H1 (cell line): Measurements from ENCODE around the gene LTBP1. TPM values are rescaled to one million over a fixed set of nuclear protein-coding genes. Genes with fewer than 3 reads are reported as not detected.

Experiments used
- CTCF ChIA-PET: fragments of 300-600 bp; sonication (Branson Sonifier 250); formaldehyde crosslinking; loops from one replicate; lab custom pipeline; 2021; ENCODE audit not compliant: partially characterized antibody; lab: Charles Lee
- POLR2A ChIA-PET: fragments of 300-600 bp; sonication (Branson Sonifier 250); formaldehyde crosslinking; loops from one replicate; lab custom pipeline; 2021; ENCODE audit warnings: inconsistent platforms; ENCODE audit not compliant: partially characterized antibody; lab: Charles Lee
- DNase-seq, 2 experiments: peaks; one replicate each; pipeline versions ENCODE4 v3.0.0 to v3.0.0-alpha.2; 2010 to 2022; ENCODE audit warnings: low spot score in 2 of 2, low read depth in 1 of 2, mixed read lengths in 1 of 2
- FAIRE-seq: peaks from 2 replicates; lab custom pipeline; 2011; peaks lifted over from hg19 to GRCh38; lab: Jason Lieb, UNC
- H2AFZ ChIP-seq: 2 replicates; pipeline ENCODE4 v1.8.1; 2012; ENCODE audit warnings: low read length, inconsistent platforms
- H2AK5ac ChIP-seq: 2 replicates; pipeline ENCODE4 v1.6.1; 2013; ENCODE audit warnings: low read depth, low read length
- H2BK120ac ChIP-seq: replicated peaks from 2 replicates; pipeline ENCODE3; 2013; ENCODE audit warnings: low read depth, low read length, inconsistent platforms
- H2BK12ac ChIP-seq: 2 replicates; pipeline ENCODE4 v1.6.1; 2013; ENCODE audit warnings: low read depth, low read length
- H2BK15ac ChIP-seq: 2 replicates; pipeline ENCODE4 v1.6.1; 2013; ENCODE audit warnings: low read length
- H2BK20ac ChIP-seq: 2 replicates; pipeline ENCODE4 v1.6.1; 2013; ENCODE audit warnings: low read length
- H2BK5ac ChIP-seq: 2 replicates; pipeline ENCODE4 v1.6.1; 2013; ENCODE audit warnings: low read depth, low read length
- H3K14ac ChIP-seq: 2 replicates; pipeline ENCODE4 v1.6.1; 2013; ENCODE audit warnings: inconsistent platforms; ENCODE audit not compliant: insufficient read length
- H3K18ac ChIP-seq: 2 replicates; pipeline ENCODE4 v1.6.1; 2013; ENCODE audit warnings: low read length; ENCODE audit errors: extremely low read depth
- H3K23ac ChIP-seq: 2 replicates; pipeline ENCODE4 v1.6.1; 2013; ENCODE audit warnings: inconsistent platforms; ENCODE audit not compliant: insufficient read length
- H3K23me2 ChIP-seq: 2 replicates; pipeline ENCODE4 v1.6.1; 2013; ENCODE audit warnings: low read depth, low read length
- H3K27ac ChIP-seq: 2 replicates; pipeline ENCODE4 v1.6.1; 2011; ENCODE audit warnings: low read depth, low read length, inconsistent platforms
- H3K27me3 ChIP-seq, 4 experiments: replicated peaks in 1 of 4; 1 replicate in 1 of 4; 2 replicates in 3 of 4; pipeline versions ENCODE4 v1.6.1 to v1.8.1; 2011 to 2013; ENCODE audit warnings: low read length in 3 of 4, mild to moderate bottlenecking in 3 of 4, inconsistent platforms in 2 of 4, mixed read lengths in 2 of 4, moderate library complexity in 1 of 4; ENCODE audit not compliant: control insufficient read depth in 3 of 4, insufficient read depth in 3 of 4; ENCODE audit errors: extremely low read depth in 1 of 4
- H3K36me3 ChIP-seq, 4 experiments: 2 replicates each; pipeline versions ENCODE4 v1.6.1 to v1.8.1; 2011 to 2013; ENCODE audit warnings: mild to moderate bottlenecking in 4 of 4, low read length in 3 of 4, moderate library complexity in 2 of 4, control low read depth in 1 of 4, inconsistent platforms in 1 of 4; ENCODE audit not compliant: insufficient read depth in 4 of 4, control insufficient read depth in 2 of 4
- H3K4ac ChIP-seq: replicated peaks from 2 replicates; pipeline ENCODE3; 2013; ENCODE audit warnings: low read length, low read depth, mixed read lengths, inconsistent platforms; ENCODE audit not compliant: insufficient read length
- H3K4me1 ChIP-seq, 4 experiments: replicated peaks in 1 of 4; 1 replicate in 1 of 4; 2 replicates in 3 of 4; pipeline versions ENCODE4 v1.6.1 to v1.8.1; 2011 to 2013; ENCODE audit warnings: low read length in 3 of 4, inconsistent platforms in 2 of 4, mixed read lengths in 1 of 4; ENCODE audit not compliant: insufficient read depth in 4 of 4, control insufficient read depth in 3 of 4
- H3K4me2 ChIP-seq, 2 experiments: 2 replicates each; pipeline versions ENCODE4 v1.6.1 to v1.8.1; 2011 to 2013; ENCODE audit warnings: low read depth in 2 of 2, low read length in 2 of 2, control low read depth in 1 of 2, inconsistent platforms in 1 of 2, mild to moderate bottlenecking in 1 of 2; ENCODE audit not compliant: insufficient read depth in 1 of 2
- H3K4me3 ChIP-seq, 4 experiments: fragments of 200-600, 300-600 bp in 1 of 4; sonication (generic), shearing (Covaris generic), sonication (Bioruptor Twin) in 1 of 4; 2 replicates each; pipeline versions ENCODE4 v1.5.1 to v1.8.1; 2011 to 2016; ENCODE audit warnings: low read length in 4 of 4, low read depth in 3 of 4, control low read depth in 2 of 4, inconsistent platforms in 2 of 4, mild to moderate bottlenecking in 2 of 4, mixed read lengths in 1 of 4, moderate library complexity in 1 of 4; ENCODE audit not compliant: insufficient read depth in 2 of 4; ENCODE audit errors: extremely low read depth in 1 of 4
- H3K56ac ChIP-seq: replicated peaks from 2 replicates; pipeline ENCODE3; 2013; ENCODE audit warnings: low read depth, mild to moderate bottlenecking, mixed read lengths, low read length, inconsistent platforms; ENCODE audit not compliant: insufficient read length
- H3K79me1 ChIP-seq: 2 replicates; pipeline ENCODE4 v1.6.1; 2013; ENCODE audit warnings: low read depth, low read length, control low read depth
- H3K79me2 ChIP-seq, 2 experiments: 2 replicates each; pipeline versions ENCODE4 v1.6.1 to v1.8.1; 2012 to 2013; ENCODE audit warnings: low read length in 2 of 2, mild to moderate bottlenecking in 2 of 2, inconsistent platforms in 1 of 2; ENCODE audit not compliant: insufficient read depth in 2 of 2, control insufficient read depth in 1 of 2
- H3K9ac ChIP-seq, 4 experiments: replicated peaks in 1 of 4; 1 replicate in 1 of 4; 2 replicates in 3 of 4; pipeline versions ENCODE4 v1.6.1 to v1.8.1; 2011 to 2013; ENCODE audit warnings: low read depth in 3 of 4, low read length in 3 of 4, control low read depth in 2 of 4, mild to moderate bottlenecking in 2 of 4, moderate library complexity in 2 of 4, inconsistent platforms in 1 of 4; ENCODE audit errors: extremely low read depth in 1 of 4
- H3K9me3 ChIP-seq, 2 experiments: 2 replicates each; pipeline versions ENCODE4 v1.6.1 to v1.8.1; 2012 to 2013; ENCODE audit warnings: mild to moderate bottlenecking in 2 of 2, moderate library complexity in 2 of 2, control low read depth in 1 of 2, inconsistent platforms in 1 of 2, low read depth in 1 of 2, low read length in 1 of 2, mixed read lengths in 1 of 2; ENCODE audit not compliant: insufficient read depth in 2 of 2
- H4K20me1 ChIP-seq, 2 experiments: replicated peaks in 1 of 2; 2 replicates each; pipeline versions ENCODE3 to v1.8.1; 2011 to 2013; ENCODE audit warnings: inconsistent platforms in 2 of 2, low read length in 2 of 2, mild to moderate bottlenecking in 1 of 2; ENCODE audit not compliant: insufficient read depth in 2 of 2, control insufficient read depth in 1 of 2
- H4K5ac ChIP-seq: 2 replicates; pipeline ENCODE4 v1.6.1; 2013; ENCODE audit warnings: low read length, low read depth, mixed read lengths, inconsistent platforms; ENCODE audit not compliant: insufficient read length
- H4K8ac ChIP-seq: 2 replicates; pipeline ENCODE4 v1.8.0; 2013; ENCODE audit warnings: mild to moderate bottlenecking, moderate library complexity, low read length, inconsistent platforms; ENCODE audit not compliant: insufficient read depth; ENCODE audit errors: extremely low read depth
- H4K91ac ChIP-seq: replicated peaks from 2 replicates; pipeline ENCODE3; 2013; ENCODE audit warnings: low read length, mixed read lengths, inconsistent platforms; ENCODE audit not compliant: insufficient read length
- JUN ChIP-seq: IDR thresholded peaks from 2 replicates; pipeline ENCODE4 v1.6.1; 2011; ENCODE audit warnings: low read depth, mild to moderate bottlenecking, improper control_type of control experiment, low read length
- WGBS, 2 experiments: shearing (Covaris generic) in 1 of 2; methylation state at CpG; one replicate each; pipeline versions ENCODE4 v1.1.6 to v1.1.7; 2013 to 2015; ENCODE audit warnings: low lambda C conversion rate in 2 of 2, mixed read lengths in 2 of 2, inconsistent platforms in 1 of 2, low coverage in 1 of 2, missing lambda C conversion rate in 1 of 2; ENCODE audit not compliant: insufficient replicate concordance in 2 of 2, insufficient coverage in 1 of 2, insufficient read length in 1 of 2; ENCODE audit errors: extremely low coverage in 1 of 2, missing lambda C conversion rate in 1 of 2; 5-methylcytosine and 5-hydroxymethylcytosine counted together
- polyA plus RNA-seq, 7 experiments: library from polyadenylated mRNA; depleted of rRNA in 3 of 7; stranded (reverse) in 5 of 7; unstranded in 2 of 7; fragments of >200 nt in 5 of 7; fragments of 200-250 nt in 2 of 7; gene quantifications; 1 replicate in 5 of 7; 2 replicates in 1 of 7; 4 replicates in 1 of 7; pipeline versions ENCODE4 v1.2.1 to v1.2.3, GENCODE V29; 2011 to 2013; ENCODE audit warnings: missing spikeins in 2 of 7, mixed read lengths in 2 of 7
- total RNA-seq: library from RNA; stranded (reverse); fragmentation: NEBNext Ultra II Directional; extraction: Animal tissue kit (Norgen Biotek cat#: 25700); gene quantifications from 2 replicates; pipeline ENCODE4 v1.2.1, GENCODE V29; 2021

The LTBP1 gene
- total and polyA plus RNA-seq, 2 of the 8 experiments (the other 6 are each of a cell fraction or from before 2014, with no cell fraction given) = 15.4 to 24.7 TPM

DNA sequence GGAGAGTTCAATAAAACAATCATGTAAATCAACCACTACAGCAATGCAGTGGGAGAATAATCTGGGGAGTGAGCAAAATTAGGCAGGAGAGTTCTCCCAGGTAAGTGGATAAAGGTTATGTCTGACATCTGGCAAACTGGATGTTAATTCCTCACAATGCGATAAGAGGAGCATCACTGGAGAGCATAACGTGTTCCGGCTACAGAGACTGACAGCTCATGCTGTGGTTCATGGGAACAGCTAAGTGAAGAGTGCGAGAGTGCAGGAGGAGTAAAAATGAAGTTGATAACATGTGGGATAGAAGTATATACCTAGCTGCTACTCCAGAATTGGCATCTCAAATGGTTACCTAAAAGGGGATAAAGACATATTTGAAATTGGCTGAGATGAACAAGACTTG, 153.2 kb downstream of the LTBP1 start:
- Histone ChIP-seq H3K79me1 (no peaks in the 10 kb centered on the region), H3K23me2 (no peaks in the 10 kb centered on the region; the same call in 1 of the 2 replicates), H2AK5ac (no peak overlapping the region), H3K36me3 (no peaks in the 10 kb centered on the region), H4K91ac (no peak overlapping the region), H3K9me3 (no peaks in the 10 kb centered on the region), H4K8ac (no peak overlapping the region), H4K5ac (no peak overlapping the region), H2AFZ (no peak overlapping the region), H3K4me2 (no peak overlapping the region), H3K4me3 (no peak overlapping the region), H3K56ac (no peak overlapping the region), H2BK120ac (no peak overlapping the region), H3K27ac (no peak overlapping the region), H2BK20ac (no peak overlapping the region), H3K79me2 (no peaks in the 10 kb centered on the region), H3K4ac (no peak overlapping the region), H2BK5ac (no peak overlapping the region), H3K9ac (no peak overlapping the region), H3K4me1 (0 out of 7 replicates have a peak, but pooled peaks cover 0 to 2% (median under 1%) of the 10 kb centered on the region in 4 experiments), H2BK15ac (no peak overlapping the region), H3K23ac (no peak overlapping the region), H3K14ac (no peak overlapping the region), H4K20me1 (peaks cover 0 to 4% of the 10 kb centered on the region in 2 experiments), H2BK12ac (no peak overlapping the region), H3K27me3 (no peaks in the 10 kb centered on the region), H3K18ac (no peak overlapping the region)
- DNase-seq (no peak), FAIRE-seq (no peak)
- ChIA-PET POLR2A (no interaction called here), CTCF (interaction anchor here (1.2 to 1.7 kb wide), 2 partner anchors 33 to 155 kb away, joined by 3 to 4 read pairs; no protein-coding TSS in a partner anchor)
- no peak for TF ChIP-seq JUN
- WGBS, 2 experiments = 88% methylated on average over 4 of the region's 4 CpGs; no CpG with 5 or more reads in 1 of the 2 experiments
